Mammary epithelial cell (primary cell): ENCODE measurements around the gene ERC1.

Source experiments
- EZH2 ChIP-seq: IDR thresholded peaks from 2 replicates; pipeline ENCODE4 v1.6.1; 2012; ENCODE audit warnings: low read length, inconsistent platforms, borderline replicate concordance
- TF ChIP-seq, protein P1 (sequence below), 2 donors: IDR thresholded peaks in 1 of 2; conservative IDR thresholded peaks in 1 of 2; 2 replicates each; pipeline ENCODE4 v1.5.1; 2011 to 2012; ENCODE audit warnings: inconsistent platforms in 2 of 2, low read length in 2 of 2, mild to moderate bottlenecking in 2 of 2, control low read depth in 1 of 2, low read depth in 1 of 2; ENCODE audit not compliant: insufficient read depth in 1 of 2; ENCODE audit errors: extremely low read depth in 1 of 2

DNA sequence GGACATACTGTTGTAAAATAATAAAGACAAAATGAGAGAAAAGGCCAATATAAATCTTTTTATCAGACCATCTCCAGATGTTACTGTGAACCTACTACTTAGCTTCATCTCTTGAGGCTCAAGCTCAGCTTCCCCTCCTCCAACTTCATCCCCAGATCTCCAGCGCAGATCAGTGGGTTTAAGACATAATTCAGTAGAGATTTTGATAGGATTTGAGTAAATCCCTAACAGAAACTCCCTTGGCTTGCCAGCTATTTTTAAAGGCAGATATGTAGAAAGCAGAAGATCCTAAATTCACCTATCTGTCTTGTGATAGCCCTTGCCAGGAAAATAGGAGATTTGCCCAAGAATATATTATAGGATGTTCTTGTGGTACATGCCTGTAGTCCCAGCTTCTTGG lies 366.7 kb downstream of the ERC1 start:
- TF ChIP-seq, protein P1, sequence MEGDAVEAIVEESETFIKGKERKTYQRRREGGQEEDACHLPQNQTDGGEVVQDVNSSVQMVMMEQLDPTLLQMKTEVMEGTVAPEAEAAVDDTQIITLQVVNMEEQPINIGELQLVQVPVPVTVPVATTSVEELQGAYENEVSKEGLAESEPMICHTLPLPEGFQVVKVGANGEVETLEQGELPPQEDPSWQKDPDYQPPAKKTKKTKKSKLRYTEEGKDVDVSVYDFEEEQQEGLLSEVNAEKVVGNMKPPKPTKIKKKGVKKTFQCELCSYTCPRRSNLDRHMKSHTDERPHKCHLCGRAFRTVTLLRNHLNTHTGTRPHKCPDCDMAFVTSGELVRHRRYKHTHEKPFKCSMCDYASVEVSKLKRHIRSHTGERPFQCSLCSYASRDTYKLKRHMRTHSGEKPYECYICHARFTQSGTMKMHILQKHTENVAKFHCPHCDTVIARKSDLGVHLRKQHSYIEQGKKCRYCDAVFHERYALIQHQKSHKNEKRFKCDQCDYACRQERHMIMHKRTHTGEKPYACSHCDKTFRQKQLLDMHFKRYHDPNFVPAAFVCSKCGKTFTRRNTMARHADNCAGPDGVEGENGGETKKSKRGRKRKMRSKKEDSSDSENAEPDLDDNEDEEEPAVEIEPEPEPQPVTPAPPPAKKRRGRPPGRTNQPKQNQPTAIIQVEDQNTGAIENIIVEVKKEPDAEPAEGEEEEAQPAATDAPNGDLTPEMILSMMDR (conservative IDR thresholded peaks at IDR 0.05 in 1 of 2, IDR thresholded peaks at IDR 0.05 in 1 of 2; ENCODE audit: extremely low read depth in 1 of 2, insufficient read depth in 1 of 2, low read depth in 1 of 2, low read length in 2 of 2) = no peak
- no peak for TF ChIP-seq EZH2
